ENCODE results near the gene LRRC52.

GRCh38 chr1:165527251-165528007, 16.4 kb upstream of the LRRC52 start:
- no peak for TF ChIP-seq POLR2A (IDR thresholded peaks at IDR 0.05)
- TF ChIP-seq, protein P1, sequence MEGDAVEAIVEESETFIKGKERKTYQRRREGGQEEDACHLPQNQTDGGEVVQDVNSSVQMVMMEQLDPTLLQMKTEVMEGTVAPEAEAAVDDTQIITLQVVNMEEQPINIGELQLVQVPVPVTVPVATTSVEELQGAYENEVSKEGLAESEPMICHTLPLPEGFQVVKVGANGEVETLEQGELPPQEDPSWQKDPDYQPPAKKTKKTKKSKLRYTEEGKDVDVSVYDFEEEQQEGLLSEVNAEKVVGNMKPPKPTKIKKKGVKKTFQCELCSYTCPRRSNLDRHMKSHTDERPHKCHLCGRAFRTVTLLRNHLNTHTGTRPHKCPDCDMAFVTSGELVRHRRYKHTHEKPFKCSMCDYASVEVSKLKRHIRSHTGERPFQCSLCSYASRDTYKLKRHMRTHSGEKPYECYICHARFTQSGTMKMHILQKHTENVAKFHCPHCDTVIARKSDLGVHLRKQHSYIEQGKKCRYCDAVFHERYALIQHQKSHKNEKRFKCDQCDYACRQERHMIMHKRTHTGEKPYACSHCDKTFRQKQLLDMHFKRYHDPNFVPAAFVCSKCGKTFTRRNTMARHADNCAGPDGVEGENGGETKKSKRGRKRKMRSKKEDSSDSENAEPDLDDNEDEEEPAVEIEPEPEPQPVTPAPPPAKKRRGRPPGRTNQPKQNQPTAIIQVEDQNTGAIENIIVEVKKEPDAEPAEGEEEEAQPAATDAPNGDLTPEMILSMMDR (IDR thresholded peaks at IDR 0.05): no peak
- TF ChIP-seq POLR2AphosphoS5 (IDR thresholded peaks at IDR 0.05): no peak
- no peak for TF ChIP-seq EP300 (IDR thresholded peaks at IDR 0.05)

Data from gastroesophageal sphincter (tissue), 3 donors.